HEK293T (cell line): ENCODE measurements around the gene ACYP1.

Experiments used
- ARNT ChIP-seq: fragments of 450-650 bp; IDR thresholded peaks from 2 replicates; pipeline ENCODE4 v1.6.1; 2017; ENCODE audit warnings: mild to moderate bottlenecking
- CTBP1 ChIP-seq: fragments of 450-650 bp; IDR thresholded peaks from 2 replicates; pipeline ENCODE4 v1.6.1; 2016; ENCODE audit warnings: borderline replicate concordance
- ELF4 ChIP-seq: fragments of 450-650 bp; IDR thresholded peaks from 2 replicates; pipeline ENCODE4 v1.6.1; 2017; ENCODE audit warnings: antibody characterized with exemption
- FOXA1 ChIP-seq: fragments of 450-650 bp; IDR thresholded peaks from 2 replicates; pipeline ENCODE4 v1.6.1; 2016; ENCODE audit warnings: mild to moderate bottlenecking
- FOXK2 ChIP-seq: fragments of 450-650 bp; IDR thresholded peaks from 2 replicates; pipeline ENCODE4 v1.6.1; 2016; ENCODE audit warnings: mild to moderate bottlenecking
- FOXM1 ChIP-seq: fragments of 450-650 bp; IDR thresholded peaks from 2 replicates; pipeline ENCODE4 v1.6.1; 2017; ENCODE audit warnings: mild to moderate bottlenecking, borderline replicate concordance
- HDGF ChIP-seq: fragments of 450-650 bp; IDR thresholded peaks from 2 replicates; pipeline ENCODE4 v1.6.1; 2017; ENCODE audit warnings: antibody characterized with exemption, borderline replicate concordance
- NFRKB ChIP-seq: fragments of 450-650 bp; IDR thresholded peaks from 2 replicates; pipeline ENCODE4 v1.6.1; 2016; ENCODE audit warnings: mild to moderate bottlenecking, moderate library complexity
- PKNOX1 ChIP-seq: fragments of 450-650 bp; IDR thresholded peaks from 2 replicates; pipeline ENCODE4 v1.6.1; 2016
- SP1 ChIP-seq: fragments of 450-650 bp; IDR thresholded peaks from 2 replicates; pipeline ENCODE4 v1.6.1; 2017
- SUZ12 ChIP-seq: fragments of 450-650 bp; IDR thresholded peaks from 2 replicates; pipeline ENCODE4 v1.6.1; 2016; ENCODE audit warnings: mild to moderate bottlenecking
- TARDBP ChIP-seq: fragments of 450-650 bp; IDR thresholded peaks from 2 replicates; pipeline ENCODE4 v1.6.1; 2016
- ZNF384 ChIP-seq: fragments of 450-650 bp; IDR thresholded peaks from 2 replicates; pipeline ENCODE4 v1.6.1; 2016

GRCh38 chr14:75070383-75070782 is 6.6 kb upstream of the ACYP1 start:
- TF ChIP-seq FOXK2, result no peak
- TF ChIP-seq HDGF, result no peak
- no peak for TF ChIP-seq ELF4
- no peak for TF ChIP-seq SUZ12
- TF ChIP-seq FOXA1, result no peak
- no peak for TF ChIP-seq FOXM1
- no peak for TF ChIP-seq NFRKB
- no peak for TF ChIP-seq CTBP1
- TF ChIP-seq SP1, result no peak
- TF ChIP-seq PKNOX1, result no peak
- TF ChIP-seq TARDBP, result no peak
- TF ChIP-seq ZNF384, result no peak
- no peak for TF ChIP-seq ARNT
